RWPE2 (cell line): ENCODE data around the gene SGMS1.
"Not testable (repeated sequence)": the region's sequence is repeated elsewhere in the genome, so short reads cannot be mapped to it uniquely, and the experiment has no call there.

Source experiments
- ATAC-seq: fragments of 200-7000 bp; cut with Tn5 transposase; 3 replicates; pipeline ENCODE4 v1.9.1; 2021; ENCODE audit warnings: low read depth
- DNase-seq: peaks from one replicate; pipeline ENCODE4 v3.0.0-alpha.2; 2020; ENCODE audit warnings: low spot score
- H3K27ac ChIP-seq: fragments of 450-650 bp; 2 replicates; pipeline ENCODE4 v1.5.1; 2017; ENCODE audit warnings: mild to moderate bottlenecking; ENCODE audit not compliant: poor library complexity, severe bottlenecking
- H3K27me3 ChIP-seq: fragments of 250-450 bp; sonication (Bioruptor Pico); 2 replicates; pipeline ENCODE4 v1.5.1; 2021; ENCODE audit warnings: mild to moderate bottlenecking, moderate library complexity; ENCODE audit not compliant: insufficient read depth, poor library complexity, severe bottlenecking
- H3K36me3 ChIP-seq: fragments of 250-450 bp; sonication (Bioruptor Pico); 2 replicates; pipeline ENCODE4 v1.5.1; 2020; ENCODE audit warnings: low read depth, mild to moderate bottlenecking, moderate library complexity
- H3K4me1 ChIP-seq: fragments of 250-450 bp; sonication (Bioruptor Pico); 2 replicates; pipeline ENCODE4 v1.5.1; 2021; ENCODE audit warnings: mild to moderate bottlenecking, moderate library complexity; ENCODE audit not compliant: insufficient read depth, poor library complexity, severe bottlenecking
- H3K4me3 ChIP-seq: fragments of 250-450 bp; sonication (Bioruptor Pico); 2 replicates; pipeline ENCODE4 v1.5.1; 2021; ENCODE audit warnings: mild to moderate bottlenecking, moderate library complexity; ENCODE audit not compliant: severe bottlenecking
- H3K9me3 ChIP-seq: fragments of 250-450 bp; sonication (Bioruptor Pico); 2 replicates; pipeline ENCODE4 v1.5.1; 2021; ENCODE audit warnings: mild to moderate bottlenecking, moderate library complexity; ENCODE audit not compliant: severe bottlenecking
- TF ChIP-seq, protein P1 (sequence below): fragments of 450-650 bp; IDR thresholded peaks from one replicate; pipeline ENCODE4 v1.5.1; 2017; ENCODE audit warnings: mild to moderate bottlenecking, moderate library complexity; ENCODE audit not compliant: poor library complexity, severe bottlenecking

SGMS1 gene

DNA sequence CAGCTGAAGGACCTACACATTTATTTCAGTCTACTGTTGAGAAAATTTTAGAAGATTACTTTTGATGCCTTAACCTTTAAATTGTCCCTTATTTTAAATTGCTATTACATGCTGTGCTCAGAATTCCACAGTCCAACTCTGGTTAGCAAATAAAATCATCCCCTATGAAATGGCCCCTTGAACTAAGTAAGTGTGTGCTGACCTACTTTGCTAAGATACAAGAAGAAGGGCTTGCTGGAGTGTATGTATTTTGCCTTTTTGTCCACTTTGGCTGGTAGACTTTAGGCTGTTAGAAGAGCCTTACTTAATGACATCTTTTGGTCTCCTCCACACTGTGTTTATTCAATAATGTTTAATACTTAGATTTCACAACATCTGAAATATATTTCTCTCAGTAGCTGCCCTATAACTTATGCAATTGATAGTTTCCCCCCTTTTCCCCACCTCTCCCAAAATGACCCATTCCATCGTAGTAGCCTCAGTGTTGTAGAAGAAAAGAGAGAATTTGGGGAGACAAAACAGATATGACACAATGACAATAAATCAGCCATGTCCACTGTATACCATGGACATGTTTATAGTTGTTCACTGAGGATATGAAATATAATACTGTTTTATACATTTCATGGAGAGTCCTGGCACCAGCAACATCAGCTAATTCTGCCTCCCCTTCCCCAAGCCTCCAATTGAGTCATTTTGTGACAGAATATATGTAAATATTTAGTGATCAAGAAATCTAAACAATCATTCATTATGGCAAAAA, 264.6 kb downstream of the SGMS1 start:
- Histone ChIP-seq H3K36me3 (no peaks in the 10 kb centered on the region), H3K4me1 (peaks cover 13% of the 10 kb centered on the region), H3K4me3 (no peak overlapping the region), H3K9me3 (peaks cover 10% of the 10 kb centered on the region), H3K27ac (no peak overlapping the region), H3K27me3 (no peaks in the 10 kb centered on the region)
- no peak for ATAC-seq
- TF ChIP-seq, protein P1, sequence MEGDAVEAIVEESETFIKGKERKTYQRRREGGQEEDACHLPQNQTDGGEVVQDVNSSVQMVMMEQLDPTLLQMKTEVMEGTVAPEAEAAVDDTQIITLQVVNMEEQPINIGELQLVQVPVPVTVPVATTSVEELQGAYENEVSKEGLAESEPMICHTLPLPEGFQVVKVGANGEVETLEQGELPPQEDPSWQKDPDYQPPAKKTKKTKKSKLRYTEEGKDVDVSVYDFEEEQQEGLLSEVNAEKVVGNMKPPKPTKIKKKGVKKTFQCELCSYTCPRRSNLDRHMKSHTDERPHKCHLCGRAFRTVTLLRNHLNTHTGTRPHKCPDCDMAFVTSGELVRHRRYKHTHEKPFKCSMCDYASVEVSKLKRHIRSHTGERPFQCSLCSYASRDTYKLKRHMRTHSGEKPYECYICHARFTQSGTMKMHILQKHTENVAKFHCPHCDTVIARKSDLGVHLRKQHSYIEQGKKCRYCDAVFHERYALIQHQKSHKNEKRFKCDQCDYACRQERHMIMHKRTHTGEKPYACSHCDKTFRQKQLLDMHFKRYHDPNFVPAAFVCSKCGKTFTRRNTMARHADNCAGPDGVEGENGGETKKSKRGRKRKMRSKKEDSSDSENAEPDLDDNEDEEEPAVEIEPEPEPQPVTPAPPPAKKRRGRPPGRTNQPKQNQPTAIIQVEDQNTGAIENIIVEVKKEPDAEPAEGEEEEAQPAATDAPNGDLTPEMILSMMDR, result no peak
- no peak for DNase-seq

GRCh38 chr10:50358411-50358810, 265.3 kb downstream of the SGMS1 start:
- H3K27ac ChIP-seq, result no peak overlapping the region
- peaks cover 13% of the 10 kb centered on the region for H3K4me1 ChIP-seq
- H3K36me3 ChIP-seq, result no peaks in the 10 kb centered on the region

DNA sequence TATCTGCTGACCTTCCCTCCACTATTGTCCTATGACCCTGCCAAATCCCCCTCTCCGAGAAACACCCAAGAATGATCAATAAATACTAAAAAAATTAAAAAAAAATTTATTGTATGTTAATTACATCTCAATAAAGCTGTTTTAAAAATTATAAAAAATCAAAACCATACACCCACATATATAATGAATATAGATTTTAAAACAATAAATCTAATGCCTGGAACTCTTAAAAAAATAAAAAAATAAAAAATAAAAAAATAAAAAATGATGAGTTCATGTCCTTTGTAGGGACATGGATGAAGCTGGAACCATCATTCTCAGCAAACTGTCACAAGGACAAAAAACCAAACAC, 267.3 kb downstream of the SGMS1 start:
- DNase-seq, H3K9me3 ChIP-seq, ATAC-seq, H3K27ac ChIP-seq, H3K4me3 ChIP-seq, H3K36me3 ChIP-seq, H3K27me3 ChIP-seq, H3K4me1 ChIP-seq: not testable (repeated sequence)

More at GRCh38 chr10:50358411-50358810, 265.3 kb downstream of the SGMS1 start:
- Histone ChIP-seq H3K27me3 (no peaks in the 10 kb centered on the region), H3K4me3 (no peak overlapping the region), H3K9me3 (peaks cover 10% of the 10 kb centered on the region)
- TF ChIP-seq, protein P1, result no peak
- no peak for DNase-seq
- ATAC-seq, result no peak; the same call in 2 of the 3 replicates

- H3K4me3 ChIP-seq, H3K36me3 ChIP-seq, H3K27ac ChIP-seq, H3K4me1 ChIP-seq, H3K9me3 ChIP-seq, H3K27me3 ChIP-seq, ATAC-seq, DNase-seq: not testable (repeated sequence)
These were observed 267.9 kb downstream of the SGMS1 start for GRCh38 chr10:50355693-50356480.

- no peak overlapping the region for H3K4me3 ChIP-seq
- ATAC-seq (no peak), DNase-seq (no peak)
- no peak overlapping the region for H3K27ac ChIP-seq
- TF ChIP-seq, protein P1, result no peak
- H3K4me1 ChIP-seq, result no peaks in the 10 kb centered on the region
- H3K9me3 ChIP-seq, result peaks cover 2% of the 10 kb centered on the region
- H3K27me3 ChIP-seq, result no peaks in the 10 kb centered on the region
- no peaks in the 10 kb centered on the region for H3K36me3 ChIP-seq
These were observed 272.1 kb downstream of the SGMS1 start for GRCh38 chr10:50351483-50352146.
